Left renal cortex interstitium (tissue), 4 donors: ENCODE measurements around the gene NAP1L4. TPM values are rescaled to one million over a fixed set of nuclear protein-coding genes. Genes with fewer than 3 reads are reported as not detected.
"Not testable (repeated sequence)": the region's sequence is repeated elsewhere in the genome, so short reads cannot be mapped to it uniquely, and the experiment has no call there.

Experiments used
- DNase-seq, 4 donors: peaks; one replicate each; pipeline ENCODE4 v3.0.0-alpha.2; 2013; ENCODE audit warnings: low read depth in 4 of 4, low spot score in 2 of 4, missing footprints in 1 of 4
- polyA plus RNA-seq, 4 donors: library from polyadenylated mRNA; unstranded; fragments of 120-200 nt; gene quantifications; one replicate each; pipeline ENCODE4 v1.2.1, GENCODE V29; 2013; ENCODE audit not compliant: insufficient read length in 4 of 4

The NAP1L4 gene
- polyA plus RNA-seq, 4 donors, result 154 to 219 (median 195) TPM

- no peak for DNase-seq
These were observed 51.8 kb downstream of the NAP1L4 start for GRCh38 chr11:2940147-2940920.

- DNase-seq, result not testable (repeated sequence)
These were observed 53.4 kb downstream of the NAP1L4 start for GRCh38 chr11:2938458-2939418.

GRCh38 chr11:2937641-2938457 is 54.3 kb downstream of the NAP1L4 start:
- not testable (repeated sequence) for DNase-seq

GRCh38 chr11:2934611-2935239 is 57.4 kb downstream of the NAP1L4 start:
- no peak for DNase-seq

- DNase-seq, result no peak
These were observed 58.0 kb downstream of the NAP1L4 start for GRCh38 chr11:2934021-2934550.

GRCh38 chr11:2933375-2934020 is 58.6 kb downstream of the NAP1L4 start:
- DNase-seq, result no peak

- no peak for DNase-seq
These were observed 59.3 kb downstream of the NAP1L4 start for GRCh38 chr11:2932850-2933251.

GRCh38 chr11:2931771-2932738 is 60.1 kb downstream of the NAP1L4 start:
- no peak for DNase-seq

- DNase-seq, result no peak
These were observed 60.7 kb downstream of the NAP1L4 start for GRCh38 chr11:2931420-2931746.

GRCh38 chr11:2930704-2931419 is 61.3 kb downstream of the NAP1L4 start:
- DNase-seq, result no peak

- no peak for DNase-seq
These were observed 62.0 kb downstream of the NAP1L4 start for GRCh38 chr11:2929950-2930703.

GRCh38 chr11:2929531-2929949 is 62.6 kb downstream of the NAP1L4 start:
- no peak for DNase-seq

- no peak for DNase-seq
These were observed 63.3 kb downstream of the NAP1L4 start, which contains the start of gene PHLDA2 for GRCh38 chr11:2928605-2929530. TSS of gene PHLDA2 (minus strand) at chr11:2929420. CDS start at chr11:2929364, 56 bp downstream.

- DNase-seq, result no peak
These were observed 64.1 kb downstream of the NAP1L4 start for GRCh38 chr11:2927851-2928604.
